ENCODE results near the gene ATP11A. TPM values are rescaled to one million over a fixed set of nuclear protein-coding genes. Genes with fewer than 3 reads are reported as not detected.

Gene ATP11A
- total and polyA plus RNA-seq, 2 experiments from 2014 or later: 12.3 to 52.6 TPM

DNA sequence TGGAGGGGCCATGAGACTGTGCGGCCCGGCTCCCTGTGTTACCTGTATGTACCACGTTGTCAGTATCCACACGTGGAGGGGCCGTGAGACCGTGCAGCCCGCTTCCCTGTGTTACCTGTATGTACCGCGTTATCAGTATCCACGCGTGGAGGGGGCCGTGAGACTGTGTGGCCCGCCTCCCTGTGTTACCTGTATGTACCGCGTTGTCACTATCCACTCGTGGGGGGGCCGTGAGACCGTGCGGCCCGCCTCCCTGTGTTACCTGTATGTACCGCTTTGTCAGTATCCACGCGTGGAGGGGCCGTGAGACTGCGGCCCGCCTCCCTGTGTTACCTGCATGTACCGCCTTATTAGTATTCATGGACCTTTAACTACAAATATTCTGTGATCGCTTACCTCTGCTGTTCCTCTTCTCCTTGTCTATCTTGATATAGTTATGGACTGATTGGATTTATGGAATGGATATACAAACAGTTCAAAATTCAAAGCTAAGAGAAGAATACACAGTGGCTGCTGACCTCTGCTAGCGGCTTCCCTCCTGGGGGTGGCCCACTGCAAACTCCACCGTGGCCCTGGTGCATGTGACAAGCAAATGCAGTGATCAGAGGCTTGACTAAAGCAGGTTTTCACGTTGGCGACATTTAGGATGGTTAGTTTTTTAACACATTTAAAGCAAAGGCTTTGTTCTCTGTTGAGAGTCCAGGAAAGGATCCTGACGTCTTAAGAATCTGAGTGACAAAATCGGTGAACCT, 38.7 kb downstream of the ATP11A start (continued):
- TF ChIP-seq, protein P1, sequence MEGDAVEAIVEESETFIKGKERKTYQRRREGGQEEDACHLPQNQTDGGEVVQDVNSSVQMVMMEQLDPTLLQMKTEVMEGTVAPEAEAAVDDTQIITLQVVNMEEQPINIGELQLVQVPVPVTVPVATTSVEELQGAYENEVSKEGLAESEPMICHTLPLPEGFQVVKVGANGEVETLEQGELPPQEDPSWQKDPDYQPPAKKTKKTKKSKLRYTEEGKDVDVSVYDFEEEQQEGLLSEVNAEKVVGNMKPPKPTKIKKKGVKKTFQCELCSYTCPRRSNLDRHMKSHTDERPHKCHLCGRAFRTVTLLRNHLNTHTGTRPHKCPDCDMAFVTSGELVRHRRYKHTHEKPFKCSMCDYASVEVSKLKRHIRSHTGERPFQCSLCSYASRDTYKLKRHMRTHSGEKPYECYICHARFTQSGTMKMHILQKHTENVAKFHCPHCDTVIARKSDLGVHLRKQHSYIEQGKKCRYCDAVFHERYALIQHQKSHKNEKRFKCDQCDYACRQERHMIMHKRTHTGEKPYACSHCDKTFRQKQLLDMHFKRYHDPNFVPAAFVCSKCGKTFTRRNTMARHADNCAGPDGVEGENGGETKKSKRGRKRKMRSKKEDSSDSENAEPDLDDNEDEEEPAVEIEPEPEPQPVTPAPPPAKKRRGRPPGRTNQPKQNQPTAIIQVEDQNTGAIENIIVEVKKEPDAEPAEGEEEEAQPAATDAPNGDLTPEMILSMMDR (conservative IDR thresholded peaks at IDR 0.05; ENCODE audit: low read depth in 2 of 2): no peak
- TF ChIP-seq EZH2phosphoT487 (IDR thresholded peaks at IDR 0.05; ENCODE audit: unreplicated experiment) (no peak), POLR2AphosphoS5 (IDR thresholded peaks at IDR 0.05; ENCODE audit: low read depth) (no peak), ZNF114 (CRISPR knock-in tag; IDR thresholded peaks at IDR 0.05) (no peak), JUNB (IDR thresholded peaks at IDR 0.05; ENCODE audit: unreplicated experiment) (no peak), CREB1 (CRISPR knock-in tag; IDR thresholded peaks at IDR 0.05; ENCODE audit: low read depth) (no peak), REST (IDR thresholded peaks at IDR 0.05; ENCODE audit: unreplicated experiment) (no peak), EZH2 (IDR thresholded peaks at IDR 0.05; ENCODE audit: low read depth, unreplicated experiment) (no peak), ETS1 (IDR thresholded peaks at IDR 0.05) (no peak), STAT1 (IDR thresholded peaks at IDR 0.05; ENCODE audit: unreplicated experiment) (no peak)

DNA sequence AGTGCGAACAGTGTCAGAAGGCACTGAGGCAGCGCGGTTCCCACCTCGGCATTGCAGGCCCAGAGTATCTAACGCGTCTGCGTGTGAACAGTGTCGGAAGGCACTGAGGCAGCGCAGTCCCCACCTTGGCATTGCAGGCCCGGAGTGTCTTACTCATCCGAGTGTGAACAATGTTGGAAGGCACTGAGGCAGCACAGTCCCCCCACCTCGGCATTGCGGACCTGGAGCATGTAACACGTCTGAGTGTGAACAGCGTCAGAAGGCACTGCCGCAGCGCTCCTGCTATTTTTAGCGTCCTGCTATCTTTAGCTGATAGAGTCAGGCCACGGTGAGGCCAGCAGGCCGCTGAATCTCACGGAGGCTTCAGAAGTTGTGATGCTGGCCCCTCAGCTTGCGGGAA, 39.6 kb downstream of the ATP11A start:
- no peaks in the 10 kb centered on the region for H4K20me1 ChIP-seq (replicated peaks; ENCODE audit: insufficient read depth)
- peak overlapping the region; percentile 79 for H3K27ac Mint-ChIP-seq
- peaks cover 2% of the 10 kb centered on the region; the same call in 1 of the 3 replicates for H3K36me3 Mint-ChIP-seq (ENCODE audit: low read depth)
- peaks cover 56% of the 10 kb centered on the region for H3K4me1 ChIP-seq (ENCODE audit: insufficient read depth)
- ATAC-seq (no peak), DNase-seq (ENCODE audit: low spot score) (no peak)
- no peaks in the 10 kb centered on the region for H3K9me3 Mint-ChIP-seq
- H3K27me3 ChIP-seq (ENCODE audit: insufficient read depth): no peaks in the 10 kb centered on the region
- peaks cover 14% of the 10 kb centered on the region; the same call in 1 of the 2 replicates for H3F3A ChIP-seq (replicated peaks; ENCODE audit: low read depth)
- H3K36me3 ChIP-seq (ENCODE audit: insufficient read depth): no peaks in the 10 kb centered on the region
- no peaks in the 10 kb centered on the region for H3K9me2 ChIP-seq (ENCODE audit: insufficient read depth)
- peaks cover 83% of the 10 kb centered on the region for H3K4me1 Mint-ChIP-seq
- H2AFZ ChIP-seq: no peak overlapping the region
- H3K4me2 ChIP-seq: no peak overlapping the region
- H3K27me3 Mint-ChIP-seq (ENCODE audit: insufficient read depth, low read depth, poor library complexity): peaks cover 13% of the 10 kb centered on the region
- no peak overlapping the region for H3K4me3 Mint-ChIP-seq
- H3K4me3 ChIP-seq: no peak overlapping the region
- peak overlapping the region; percentile 74; the same call in 1 of the 2 replicates for H3K27ac ChIP-seq (ENCODE audit: low read depth)
- peaks cover 79% of the 10 kb centered on the region for H3K79me2 ChIP-seq (replicated peaks; ENCODE audit: insufficient read depth)
- TF ChIP-seq ZNF331 (CRISPR knock-in tag; IDR thresholded peaks at IDR 0.05; ENCODE audit: low read depth) (no peak), REST (IDR thresholded peaks at IDR 0.05; ENCODE audit: unreplicated experiment) (no peak), POLR2AphosphoS5 (IDR thresholded peaks at IDR 0.05; ENCODE audit: low read depth) (no peak), CREB1 (CRISPR knock-in tag; IDR thresholded peaks at IDR 0.05; ENCODE audit: low read depth) (no peak)
- TF ChIP-seq, protein P1 (conservative IDR thresholded peaks at IDR 0.05; ENCODE audit: low read depth in 2 of 2): no peak

Measured in GM23338 (cell line).